ENCODE measurements around the gene SYT15. TPM values are rescaled to one million over a fixed set of nuclear protein-coding genes. Genes with fewer than 3 reads are reported as not detected.

The SYT15 gene
- total RNA-seq, 4 donors from 2014 or later: 0.18 to 4.1 (median 0.46) TPM

GRCh38 chr10:46547541-46548497 is 31.1 kb upstream of the SYT15 start:
- no peak for TF ChIP-seq CTCF (IDR thresholded peaks at IDR 0.05)
- peak in 1 of 2 donors; percentile 3 for TF ChIP-seq POLR2A (IDR thresholded peaks at IDR 0.05)
- Histone ChIP-seq H3K4me3 (no peak overlapping the region), H3K27me3 (no peaks in the 10 kb centered on the region), H3K36me3 (no peaks in the 10 kb centered on the region), H3K27ac (no peak overlapping the region), H3K4me1 (no peaks in the 10 kb centered on the region), H3K9me3 (no peaks in the 10 kb centered on the region)
- peak; percentile 14 to 54 (median 44) for DNase-seq

- no peaks in the 10 kb centered on the region for H3K27me3 ChIP-seq
- no peak overlapping the region for H3K27ac ChIP-seq
- H3K4me3 ChIP-seq: no peak overlapping the region
- no peaks in the 10 kb centered on the region for H3K4me1 ChIP-seq
- no peak for TF ChIP-seq CTCF (IDR thresholded peaks at IDR 0.05)
- no peak for TF ChIP-seq POLR2A (IDR thresholded peaks at IDR 0.05)
- H3K36me3 ChIP-seq: no peaks in the 10 kb centered on the region
- no peaks in the 10 kb centered on the region for H3K9me3 ChIP-seq
- DNase-seq: peak; percentile 13 to 53 (median 45)
Measured at GRCh38 chr10:46548498-46549090, 30.3 kb upstream of the SYT15 start.

GRCh38 chr10:46549171-46550075 is 29.5 kb upstream of the SYT15 start:
- Histone ChIP-seq H3K4me3 (no peak overlapping the region), H3K4me1 (no peaks in the 10 kb centered on the region), H3K27me3 (no peaks in the 10 kb centered on the region), H3K27ac (no peak overlapping the region), H3K36me3 (no peaks in the 10 kb centered on the region), H3K9me3 (no peaks in the 10 kb centered on the region)
- peak; percentile 15 to 52 (median 48) for DNase-seq
- TF ChIP-seq POLR2A (IDR thresholded peaks at IDR 0.05) (no peak), CTCF (IDR thresholded peaks at IDR 0.05) (no peak)

- Histone ChIP-seq H3K9me3 (no peaks in the 10 kb centered on the region), H3K4me1 (no peaks in the 10 kb centered on the region), H3K27me3 (no peaks in the 10 kb centered on the region), H3K27ac (no peak overlapping the region), H3K4me3 (no peak overlapping the region), H3K36me3 (no peaks in the 10 kb centered on the region)
- peak; percentile 15 to 51 (median 47) for DNase-seq
- TF ChIP-seq CTCF (IDR thresholded peaks at IDR 0.05) (no peak), POLR2A (IDR thresholded peaks at IDR 0.05) (no peak)
Measured at GRCh38 chr10:46550076-46550790, 28.7 kb upstream of the SYT15 start.

Measured in Peyer's patch (tissue), 4 donors.